HG02623 (cell line): ENCODE data around the gene ZNF662.

Source experiments
- ATAC-seq: cut with Tn5 transposase; IDR thresholded peaks from one replicate; pipeline ENCODE4 v1.9.1; 2021; ENCODE audit warnings: moderate library complexity; ENCODE audit not compliant: unreplicated experiment

The ZNF662 gene

GRCh38 chr3:42935472-42935871 lies 29.5 kb downstream of the ZNF662 start:
- no peak for ATAC-seq

- no peak for ATAC-seq
Observed at GRCh38 chr3:42936157-42936981, 30.4 kb downstream of the ZNF662 start.

GRCh38 chr3:42937334-42937733 lies 31.4 kb downstream of the ZNF662 start:
- ATAC-seq, result no peak

GRCh38 chr3:42942693-42943092 lies 36.8 kb downstream of the ZNF662 start:
- ATAC-seq, result no peak

GRCh38 chr3:42946050-42946449 lies 40.1 kb downstream of the ZNF662 start:
- no peak for ATAC-seq

- ATAC-seq, result no peak
Observed at GRCh38 chr3:42957573-42957972, 51.6 kb downstream of the ZNF662 start.

GRCh38 chr3:42960282-42960681 lies 54.3 kb downstream of the ZNF662 start:
- no peak for ATAC-seq

DNA sequence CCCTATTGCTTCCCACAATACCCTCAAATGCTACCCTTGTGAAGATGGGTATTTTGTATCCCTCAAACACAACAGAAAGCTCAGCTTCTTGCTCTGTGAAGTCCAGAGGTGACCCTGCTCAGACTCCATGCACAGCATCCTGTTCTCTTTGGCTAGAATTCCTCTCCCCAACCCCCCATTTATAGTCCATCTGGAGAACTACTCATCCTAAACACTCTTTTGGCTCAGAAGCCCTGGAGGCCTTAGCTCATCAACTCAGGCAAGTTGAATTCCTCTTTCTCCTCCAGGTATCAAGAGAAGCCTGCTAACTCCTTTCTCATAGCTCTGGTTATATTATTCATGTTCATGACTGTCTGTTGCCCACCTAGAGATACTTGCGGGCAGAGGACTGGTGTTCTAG lies 54.8 kb downstream of the ZNF662 start:
- ATAC-seq, result no peak

- ATAC-seq, result no peak
Observed at GRCh38 chr3:42961633-42962032, 55.7 kb downstream of the ZNF662 start.

- no peak for ATAC-seq
Observed at GRCh38 chr3:42963269-42963668, 57.3 kb downstream of the ZNF662 start.

DNA sequence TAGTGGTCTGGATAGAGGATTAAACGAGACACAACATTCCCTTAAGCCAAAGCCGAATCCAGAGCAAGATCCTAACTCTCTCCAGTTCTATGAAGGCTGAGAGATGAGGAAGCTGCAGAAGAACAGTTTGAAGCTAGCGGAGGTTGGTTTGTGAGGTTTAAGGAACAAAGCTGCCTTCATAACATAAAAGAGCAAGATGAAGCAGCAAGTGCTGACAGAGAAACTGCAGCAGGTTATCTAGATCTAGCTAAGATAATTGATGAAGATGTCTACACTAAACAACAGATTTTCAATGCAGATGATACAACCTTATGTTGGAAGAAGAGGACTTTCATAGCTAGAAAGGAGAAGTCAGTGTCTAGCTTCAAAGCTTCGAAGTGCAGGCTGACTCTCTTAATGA lies 58.3 kb downstream of the ZNF662 start:
- no peak for ATAC-seq
